ENCODE results near the gene PCGF3. TPM values are rescaled to one million over a fixed set of nuclear protein-coding genes. Genes with fewer than 3 reads are reported as not detected.

PCGF3 gene
- total RNA-seq, 1 donor: 40.6 TPM

- H3K4me3 ChIP-seq (ENCODE audit: low read depth, low read length): no peak overlapping the region
- no peak for DNase-seq (ENCODE audit: low read depth)
- TF ChIP-seq CTCF (IDR thresholded peaks at IDR 0.05; ENCODE audit: insufficient read depth, low read depth, low read length): no peak
Observed at GRCh38 chr4:712916-713632, 7.4 kb downstream of the PCGF3 start.

GRCh38 chr4:714087-714486 lies 8.5 kb downstream of the PCGF3 start:
- TF ChIP-seq CTCF (IDR thresholded peaks at IDR 0.05; ENCODE audit: insufficient read depth, low read depth, low read length): no peak
- H3K4me3 ChIP-seq (ENCODE audit: low read depth, low read length): no peak overlapping the region
- no peak for DNase-seq (ENCODE audit: low read depth)

GRCh38 chr4:717601-718320 lies 12.1 kb downstream of the PCGF3 start:
- DNase-seq (ENCODE audit: low read depth): no peak
- TF ChIP-seq CTCF (IDR thresholded peaks at IDR 0.05; ENCODE audit: insufficient read depth, low read depth, low read length): no peak
- no peak overlapping the region for H3K4me3 ChIP-seq (ENCODE audit: low read depth, low read length)

GRCh38 chr4:718460-718859 lies 12.8 kb downstream of the PCGF3 start:
- no peak overlapping the region for H3K4me3 ChIP-seq (ENCODE audit: low read depth, low read length)
- no peak for DNase-seq (ENCODE audit: low read depth)
- TF ChIP-seq CTCF (IDR thresholded peaks at IDR 0.05; ENCODE audit: insufficient read depth, low read depth, low read length): no peak

GRCh38 chr4:720111-720860 lies 14.7 kb downstream of the PCGF3 start:
- DNase-seq (ENCODE audit: low read depth): no peak
- no peak for TF ChIP-seq CTCF (IDR thresholded peaks at IDR 0.05; ENCODE audit: insufficient read depth, low read depth, low read length)

GRCh38 chr4:721261-722168 lies 15.9 kb downstream of the PCGF3 start:
- DNase-seq (ENCODE audit: low read depth): peak; percentile 86
- peak overlapping the region; percentile 23 for H3K4me3 ChIP-seq (ENCODE audit: low read depth, low read length)
- no peak for TF ChIP-seq CTCF (IDR thresholded peaks at IDR 0.05; ENCODE audit: insufficient read depth, low read depth, low read length)

More at GRCh38 chr4:720111-720860, 14.7 kb downstream of the PCGF3 start:
- no peak overlapping the region for H3K4me3 ChIP-seq (ENCODE audit: low read depth, low read length)

All from fibroblast of villous mesenchyme (primary cell).